GM19239 (cell line): ENCODE measurements around the gene EMILIN2.

Experiments used
- DNase-seq: peaks from one replicate; pipeline ENCODE4 v3.0.0; 2011; ENCODE audit warnings: low spot score; ENCODE audit not compliant: insufficient read length
- FAIRE-seq: peaks from 2 replicates; lab custom pipeline; 2011; peaks lifted over from hg19 to GRCh38; lab: Jason Lieb, UNC

The EMILIN2 gene

DNA sequence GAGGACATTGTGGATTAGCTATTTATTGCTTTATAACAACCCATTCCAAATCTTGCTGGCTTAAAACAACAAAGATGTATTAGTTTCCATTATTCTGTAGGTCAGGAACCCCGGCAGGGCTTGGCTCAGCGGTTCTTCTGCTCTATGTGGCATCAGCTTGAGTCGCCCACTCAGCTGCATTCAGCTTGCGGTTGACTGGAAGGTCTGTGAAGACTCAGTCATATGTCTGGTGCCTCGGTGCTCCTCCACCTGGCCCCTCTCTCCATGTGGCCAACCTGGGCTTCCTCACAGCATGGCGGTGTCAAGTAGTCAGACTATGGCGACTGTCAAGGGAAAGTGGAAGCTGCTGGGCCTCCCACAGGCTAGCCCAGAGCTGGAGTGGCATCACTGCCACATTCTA is 48.6 kb downstream of the EMILIN2 start:
- FAIRE-seq = no peak
- DNase-seq = no peak

DNA sequence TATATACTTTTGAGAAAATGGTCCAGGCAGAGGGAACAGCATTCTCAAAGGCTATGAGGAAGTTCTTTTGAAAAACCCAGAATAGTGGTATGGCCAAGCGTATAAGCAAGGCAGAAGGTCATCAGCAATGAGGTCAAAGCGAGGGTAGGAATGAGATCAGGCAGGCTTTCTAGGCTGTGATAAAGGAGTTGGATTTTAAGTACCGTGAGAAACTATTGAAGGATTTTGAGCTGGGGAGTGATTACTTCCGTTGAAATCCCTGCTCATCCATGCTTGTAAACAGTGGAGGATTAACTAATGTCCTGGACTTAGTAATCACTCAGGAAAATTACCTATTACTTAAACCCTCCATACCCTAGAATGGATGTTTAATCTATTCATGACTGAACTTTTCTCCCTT is 50.2 kb downstream of the EMILIN2 start:
- FAIRE-seq = no peak
- no peak for DNase-seq

DNA sequence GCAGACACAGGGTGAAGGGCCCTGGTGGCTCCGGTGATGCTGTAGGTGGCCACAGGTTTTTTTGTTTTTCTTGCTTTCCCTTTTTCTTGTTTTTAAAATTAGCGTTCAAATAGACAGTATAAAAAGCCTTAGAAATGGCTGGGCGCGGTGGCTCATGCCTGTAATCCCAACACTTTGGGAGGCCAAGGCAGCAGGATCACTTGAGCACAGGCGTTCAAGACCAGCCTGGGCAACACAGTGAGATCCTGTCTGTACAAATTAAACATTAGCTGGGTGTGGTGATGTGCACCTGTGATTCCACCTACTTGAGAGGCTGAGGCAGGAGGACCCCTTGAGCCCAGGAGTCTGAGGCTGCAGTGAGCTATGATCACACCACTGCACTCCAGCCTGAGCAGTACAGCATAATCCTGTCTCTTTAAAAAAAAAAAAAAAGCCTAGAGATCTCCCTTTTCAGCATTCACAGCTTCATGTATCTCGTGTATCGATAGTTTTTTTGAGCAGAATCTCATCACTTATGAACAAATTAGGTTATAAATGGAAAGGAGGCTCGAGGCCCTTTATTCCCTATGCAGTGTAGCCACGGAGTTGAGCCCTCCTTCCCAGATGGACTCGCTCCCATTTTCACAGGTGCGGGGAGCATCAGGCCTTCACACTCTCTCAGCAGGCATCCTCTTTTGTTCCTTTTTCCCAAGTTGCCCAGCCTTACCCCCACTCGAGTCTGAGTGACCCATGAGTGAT is 50.8 kb downstream of the EMILIN2 start:
- FAIRE-seq (no peak), DNase-seq (no peak)

DNA sequence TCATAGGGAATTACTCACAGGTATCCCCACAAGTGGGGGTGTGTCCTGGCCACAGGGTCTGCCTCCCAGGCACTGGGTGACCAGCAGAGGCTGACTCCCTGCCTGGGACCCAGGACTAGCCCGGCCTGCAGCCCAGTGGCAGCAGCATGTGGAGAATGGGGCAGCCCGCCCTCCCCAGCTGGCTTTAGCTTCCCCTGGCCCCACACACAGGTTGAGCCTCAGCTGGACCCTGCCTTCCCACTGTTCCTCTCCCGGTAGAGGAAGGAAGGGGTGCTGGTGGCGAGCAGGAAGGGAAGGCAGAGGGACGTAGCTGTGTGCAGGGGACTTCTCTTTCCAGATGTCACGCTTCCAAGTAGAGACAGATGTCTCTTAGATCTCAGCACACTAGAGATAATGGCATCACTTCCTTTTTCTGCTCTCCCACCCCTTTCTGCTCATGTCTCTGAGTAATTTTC is 51.4 kb downstream of the EMILIN2 start:
- FAIRE-seq (no peak), DNase-seq (no peak)

DNA sequence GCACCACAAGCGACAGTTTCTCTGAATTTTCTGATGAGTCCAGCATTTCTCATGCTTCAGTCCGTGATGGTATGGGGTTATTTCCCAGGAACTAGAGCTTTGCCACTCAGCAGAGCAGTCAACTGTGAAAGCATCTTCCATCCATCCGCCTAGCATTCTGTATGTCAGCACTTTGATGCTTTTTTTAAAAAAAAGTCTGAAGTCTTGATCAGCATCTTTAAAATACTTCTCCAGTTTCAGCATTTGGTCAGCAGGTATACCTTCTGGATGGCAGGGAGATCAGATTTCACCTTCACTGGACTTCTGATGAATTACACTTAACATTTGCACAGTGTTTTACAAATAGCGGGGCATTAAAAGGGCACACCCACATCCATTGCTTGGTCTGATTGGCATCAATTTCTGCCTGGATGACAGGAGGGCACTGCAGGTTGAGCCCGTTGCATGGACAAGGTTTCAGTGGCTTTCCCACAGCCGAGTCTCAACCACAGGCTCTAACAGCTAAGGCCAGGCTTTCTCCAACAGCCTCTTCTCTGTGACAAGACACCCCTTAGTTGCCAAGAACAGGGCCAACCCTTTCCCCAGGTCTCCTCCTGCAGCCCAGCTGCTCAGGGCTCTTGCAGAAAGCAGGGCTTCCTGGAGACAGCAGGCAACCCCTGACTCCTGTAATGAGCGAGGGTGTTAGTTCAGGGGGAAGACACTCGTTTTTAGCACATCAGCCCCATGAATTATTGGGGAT is 54.0 kb downstream of the EMILIN2 start:
- DNase-seq (no peak), FAIRE-seq (no peak)

DNA sequence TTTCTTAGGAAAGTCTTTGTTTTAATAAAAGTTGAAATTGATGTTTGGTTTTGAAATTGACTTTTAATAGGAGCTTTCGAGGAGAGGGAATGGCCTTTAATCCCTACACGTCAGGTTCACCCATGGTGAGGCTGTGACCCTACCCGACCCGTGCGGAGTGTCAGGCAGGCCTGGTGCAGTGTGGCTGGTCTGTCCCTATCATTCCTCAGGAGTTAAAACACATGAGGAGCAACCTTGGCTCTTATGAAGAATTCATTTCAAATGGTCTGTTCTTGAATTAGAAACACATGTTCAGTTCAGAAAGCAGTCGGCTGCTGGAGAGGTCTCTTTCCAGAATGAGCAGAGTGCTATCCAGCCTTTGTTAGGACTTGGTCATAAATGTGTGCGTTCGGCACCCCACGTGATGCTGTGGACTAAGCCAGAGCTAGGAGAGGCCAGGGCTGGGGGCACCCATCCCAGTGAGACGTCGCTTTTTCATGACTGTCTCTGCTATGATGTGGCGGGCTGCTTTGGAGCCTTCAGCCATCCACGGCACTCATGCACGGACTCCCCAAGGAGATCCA is 54.7 kb downstream of the EMILIN2 start:
- FAIRE-seq (no peak), DNase-seq (no peak)

DNA sequence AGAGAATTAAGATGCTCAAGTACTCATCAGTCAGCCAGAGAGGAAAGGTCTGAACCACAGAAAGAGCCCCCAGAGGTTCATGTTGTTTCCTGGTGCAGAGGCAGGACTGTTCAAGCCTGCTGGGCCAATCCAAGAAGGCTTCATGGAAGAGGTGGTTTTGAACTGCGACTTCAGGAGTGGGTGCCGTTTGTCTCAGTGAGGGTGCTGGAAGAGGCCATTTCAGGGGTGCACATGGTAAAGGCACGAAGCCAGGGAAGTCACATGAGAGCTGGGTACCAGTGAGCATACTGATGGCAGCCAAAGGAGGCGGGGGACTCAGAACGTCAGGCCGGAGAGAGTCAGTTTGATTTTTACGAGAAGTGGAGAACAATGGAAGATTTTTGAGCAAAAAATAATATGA is 55.5 kb downstream of the EMILIN2 start:
- no peak for FAIRE-seq
- DNase-seq = no peak

DNA sequence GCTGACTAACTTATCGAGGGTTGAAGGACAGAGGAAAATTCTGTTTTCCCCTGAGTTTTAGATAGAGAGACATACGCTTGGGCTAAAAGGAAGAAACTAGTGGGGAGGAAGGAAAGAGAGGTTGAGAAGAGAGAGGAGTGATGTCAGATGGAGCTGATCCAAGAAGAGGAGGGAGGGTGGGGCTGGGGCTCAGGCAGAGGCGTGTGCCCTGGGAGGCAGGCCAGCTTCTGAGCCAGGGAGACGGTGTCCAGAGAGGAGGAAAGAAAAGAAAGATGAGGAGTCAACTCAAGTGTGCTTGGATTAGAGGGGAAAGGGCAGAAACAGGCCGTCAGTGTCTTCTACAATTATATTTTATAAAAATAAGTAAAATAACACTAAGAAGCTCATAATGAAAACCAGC is 56.2 kb downstream of the EMILIN2 start:
- DNase-seq = no peak
- no peak for FAIRE-seq

DNA sequence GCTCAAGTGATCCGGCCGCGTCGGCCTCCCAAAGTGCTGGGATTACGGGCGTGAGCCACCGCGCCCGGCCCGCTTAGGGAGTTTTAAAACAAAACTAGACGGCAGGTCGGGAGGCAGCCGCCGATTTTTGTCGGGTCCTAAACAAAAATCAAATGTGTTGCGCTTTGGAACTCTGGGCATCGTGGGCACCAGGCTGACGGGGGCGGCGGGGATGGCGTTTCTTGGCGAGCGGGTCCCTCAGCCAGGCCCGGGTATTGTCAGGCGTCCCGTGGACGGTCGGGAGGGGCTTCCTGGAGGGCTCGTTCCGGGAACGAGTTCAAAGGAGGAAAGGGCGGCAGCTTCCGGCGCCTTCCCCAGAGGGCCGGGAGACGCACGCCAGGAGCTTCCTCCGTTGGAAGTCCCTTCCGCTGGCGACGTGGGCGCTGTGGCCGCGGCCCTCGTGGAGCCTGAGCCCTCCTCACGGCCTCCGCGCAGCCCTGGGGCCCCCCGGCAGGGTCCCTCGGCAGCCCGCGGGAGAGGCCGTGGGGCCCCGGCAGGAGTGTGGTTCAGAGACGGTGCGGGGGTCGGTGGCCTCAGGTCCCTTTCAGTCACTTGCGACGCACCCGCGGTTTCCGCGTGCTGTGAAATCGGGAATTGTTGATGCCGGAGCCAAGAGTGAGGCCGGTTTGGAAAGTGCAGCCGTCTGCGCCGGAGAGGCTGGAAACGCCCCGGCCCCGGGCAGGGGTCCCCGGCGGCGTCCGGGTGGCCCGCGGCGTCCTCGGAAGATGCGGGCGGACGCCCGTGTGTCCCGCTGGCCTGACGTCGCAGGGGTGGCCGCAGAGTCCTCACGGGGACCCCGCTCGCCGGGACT is 59.3 kb downstream of the EMILIN2 start:
- peak; percentile 48 for FAIRE-seq
- peak; percentile 59 for DNase-seq

DNA sequence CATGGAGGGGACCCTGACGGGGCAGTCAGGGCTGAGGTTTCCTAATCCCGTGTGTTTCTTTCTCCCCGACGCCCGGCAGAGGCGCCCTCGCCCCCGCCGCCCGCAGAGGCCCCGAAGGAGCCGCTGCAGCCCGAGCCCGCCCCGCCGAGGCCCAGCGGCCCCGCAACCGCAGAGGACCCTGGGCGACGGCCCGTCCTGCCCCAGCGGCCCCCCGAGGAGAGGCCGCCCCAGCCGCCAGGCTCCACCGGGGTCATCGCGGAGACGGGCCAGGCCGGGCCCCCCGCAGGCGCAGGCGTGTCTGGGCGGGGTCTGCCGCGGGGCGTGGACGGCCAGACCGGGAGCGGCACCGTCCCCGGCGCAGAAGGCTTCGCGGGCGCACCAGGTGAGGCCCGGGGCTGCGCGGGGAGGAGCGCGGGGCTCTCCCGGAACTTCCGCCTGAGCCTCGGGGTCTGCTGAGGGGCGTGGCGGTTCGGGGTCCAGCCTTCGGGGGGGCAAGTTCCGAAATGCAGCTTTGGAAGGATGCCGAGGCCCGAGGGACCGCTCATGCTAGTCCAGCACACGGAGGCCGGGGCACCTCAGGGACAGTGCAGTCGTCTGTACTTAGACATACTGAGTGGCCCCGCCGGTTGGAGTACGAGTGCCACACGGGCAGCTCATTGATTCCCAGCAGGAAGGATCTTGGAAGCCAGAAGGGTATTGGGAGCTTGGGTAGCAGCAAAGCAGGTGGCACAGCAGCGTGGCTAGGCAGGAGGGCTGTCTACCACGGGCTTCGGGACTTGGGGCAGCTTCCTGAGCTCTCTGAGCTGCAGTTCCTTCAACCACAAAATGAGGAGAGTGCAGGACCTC is 60.1 kb downstream of the EMILIN2 start:
- no peak for FAIRE-seq
- DNase-seq = peak; percentile 82

DNA sequence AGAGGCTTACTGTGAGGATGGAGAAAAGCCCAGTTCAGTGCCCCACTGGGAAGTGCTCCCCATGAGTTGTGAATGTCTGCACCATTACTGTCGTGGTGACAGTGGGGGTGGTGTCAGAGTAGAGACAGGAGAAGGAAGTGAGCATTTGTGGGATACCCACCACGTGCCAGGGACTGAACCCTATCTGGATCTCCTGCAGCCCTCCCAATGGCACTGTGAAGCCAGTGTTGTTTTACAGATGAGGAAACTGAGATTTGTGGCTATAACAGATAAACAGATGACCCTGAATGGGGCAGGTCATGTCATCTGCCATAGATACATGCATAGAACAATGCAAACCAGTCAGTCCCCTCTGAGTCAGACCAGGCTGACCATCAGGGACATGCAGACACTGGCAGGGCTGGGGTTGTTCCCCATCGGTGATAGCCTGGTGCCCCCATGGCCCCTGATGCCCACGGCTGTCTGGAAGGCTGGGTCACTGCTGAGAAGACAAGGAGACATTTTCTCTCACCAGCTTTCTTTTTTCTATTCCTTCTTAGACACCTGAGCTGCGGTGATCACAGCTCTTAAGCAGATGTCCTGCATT is 60.8 kb downstream of the EMILIN2 start:
- FAIRE-seq (peak; percentile 62), DNase-seq (no peak)

DNA sequence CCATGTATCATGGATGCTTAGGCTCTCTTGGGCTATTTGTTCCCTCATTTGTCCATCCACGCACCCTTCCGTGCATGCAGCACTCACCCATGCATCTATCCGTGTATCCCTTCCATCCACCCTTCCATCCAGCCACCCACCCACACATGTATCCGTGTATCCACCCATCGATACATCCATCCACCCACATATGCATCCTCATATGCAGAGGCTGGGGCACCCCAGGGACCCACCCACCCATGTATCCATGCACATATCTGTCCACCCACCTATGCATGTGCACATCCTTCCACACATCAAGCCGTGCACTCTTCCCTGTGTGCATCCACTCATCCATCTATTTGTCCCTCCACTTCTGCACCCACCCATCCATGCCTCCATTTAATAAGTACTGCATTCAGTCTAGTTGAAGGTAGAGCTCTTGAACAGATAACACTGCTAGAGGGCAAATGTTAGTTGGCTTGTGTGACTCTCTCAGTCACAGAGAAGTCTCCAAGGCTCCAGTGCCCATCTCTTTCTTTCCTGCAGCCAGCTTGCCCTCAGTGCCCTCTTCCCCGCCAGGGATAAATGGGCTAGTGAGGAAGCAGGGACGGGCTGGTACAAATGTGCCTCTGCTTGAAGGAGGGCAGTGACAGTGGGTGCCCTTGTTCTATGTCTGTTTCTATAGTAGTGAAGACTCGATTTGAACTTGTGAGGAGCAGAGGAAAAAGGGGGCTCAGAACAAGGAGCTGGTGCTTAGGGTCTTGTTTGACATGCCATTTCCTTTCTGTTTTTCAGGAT is 61.5 kb downstream of the EMILIN2 start:
- DNase-seq (no peak), FAIRE-seq (no peak)

DNA sequence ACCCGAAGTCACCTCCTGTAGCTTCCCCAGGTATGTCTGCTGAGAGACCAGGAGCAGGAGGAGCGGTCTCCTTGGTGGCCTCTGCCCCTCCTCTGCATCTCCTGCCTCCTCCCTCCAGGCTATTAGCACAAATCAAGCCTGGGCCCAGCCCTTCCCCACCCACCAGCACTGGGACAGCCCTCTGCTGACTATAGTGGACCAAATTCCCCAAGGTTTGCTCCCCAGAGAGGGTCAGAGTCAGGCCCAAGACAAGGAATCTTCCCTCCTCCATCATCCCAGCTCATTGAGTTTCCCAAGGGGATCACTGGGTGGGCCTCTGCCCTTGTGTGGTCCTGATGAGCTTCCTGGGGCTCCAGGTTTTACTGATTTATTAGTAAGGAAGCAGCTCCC is 62.1 kb downstream of the EMILIN2 start:
- DNase-seq (no peak), FAIRE-seq (no peak)

DNA sequence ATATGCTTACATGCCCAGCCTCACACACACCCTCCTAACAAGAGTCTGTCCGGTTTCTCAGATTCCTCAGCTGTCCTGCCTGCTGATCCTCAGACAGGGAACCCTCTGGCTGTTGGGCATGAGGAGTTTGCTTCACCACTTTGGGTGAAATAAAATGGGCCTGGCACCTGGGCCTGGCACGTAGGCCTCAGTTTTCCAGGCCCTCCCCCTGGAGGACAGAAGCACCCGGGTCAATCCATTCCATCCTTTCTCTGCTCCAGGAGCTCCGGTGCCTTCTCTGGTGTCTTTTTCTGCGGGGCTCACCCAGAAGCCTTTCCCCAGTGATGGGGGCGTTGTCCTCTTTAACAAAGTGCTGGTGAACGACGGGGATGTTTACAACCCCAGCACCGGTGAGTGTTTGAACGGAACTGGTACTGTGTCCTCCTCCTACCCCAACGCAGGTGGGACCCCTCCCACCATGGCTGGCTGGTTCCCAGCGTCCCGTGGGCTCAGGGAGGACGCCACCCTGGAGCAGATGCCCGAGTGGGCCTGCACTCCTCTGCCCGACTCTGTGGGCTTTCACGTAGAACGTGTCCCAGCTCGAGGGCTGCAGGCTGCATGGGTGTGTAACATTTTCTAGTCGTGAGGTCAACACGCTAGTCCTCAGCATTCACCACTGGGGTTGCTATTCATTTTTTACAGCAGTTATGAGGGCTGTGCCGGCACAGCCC is 62.8 kb downstream of the EMILIN2 start:
- no peak for DNase-seq
- FAIRE-seq = no peak

DNA sequence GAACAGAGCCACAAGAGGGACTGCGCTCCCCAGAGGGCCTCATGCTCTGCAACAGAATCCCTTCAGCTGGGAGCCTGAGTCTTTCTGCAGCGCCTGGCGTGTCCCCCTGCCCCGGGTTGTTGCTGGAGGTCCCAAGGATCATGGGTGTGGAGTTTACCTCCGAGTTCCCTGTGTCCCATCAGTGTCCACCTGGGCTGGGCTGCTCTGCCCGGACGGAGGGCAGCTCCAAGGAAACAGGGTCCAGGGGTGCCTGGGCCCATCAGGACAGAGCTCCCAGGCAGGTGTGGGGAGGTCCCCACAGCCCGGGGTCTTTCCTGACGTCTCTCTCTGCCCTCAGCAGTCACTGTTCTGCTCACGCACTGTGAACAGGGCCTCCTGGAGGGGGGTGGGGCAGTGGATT is 63.5 kb downstream of the EMILIN2 start:
- DNase-seq (no peak), FAIRE-seq (no peak)

DNA sequence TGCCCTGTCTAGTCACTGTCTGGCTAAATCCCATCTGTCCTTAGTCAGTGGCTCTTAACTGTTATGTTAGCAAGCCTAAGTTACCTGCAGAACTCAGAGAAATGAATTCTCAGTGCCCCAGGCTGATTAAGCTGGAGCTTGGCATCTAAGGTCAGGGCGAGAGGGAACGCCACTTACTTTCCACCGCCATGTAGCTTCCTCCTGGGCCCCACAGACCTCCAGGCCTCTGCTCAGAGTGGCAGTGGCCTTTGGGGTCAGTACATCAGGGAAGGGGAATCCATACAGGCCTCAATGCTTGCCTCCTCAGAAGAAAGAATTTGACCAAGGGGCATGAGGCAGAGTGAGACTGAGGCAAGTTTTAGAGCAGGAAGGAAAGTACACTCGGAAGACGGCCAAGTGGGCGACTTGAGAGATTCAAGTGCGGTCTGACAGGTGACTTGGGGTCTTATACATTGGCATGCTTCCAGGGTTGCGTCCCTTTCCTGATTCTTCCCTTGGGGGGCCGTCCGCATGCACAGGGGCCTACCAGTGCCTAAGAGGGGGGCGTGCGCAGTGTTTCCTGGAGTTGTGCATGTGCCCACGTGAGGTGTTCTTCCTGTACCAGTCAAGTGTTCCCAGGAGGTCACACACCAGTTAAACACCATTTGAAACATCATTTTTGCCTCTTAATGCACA is 64.1 kb downstream of the EMILIN2 start:
- DNase-seq = no peak

DNA sequence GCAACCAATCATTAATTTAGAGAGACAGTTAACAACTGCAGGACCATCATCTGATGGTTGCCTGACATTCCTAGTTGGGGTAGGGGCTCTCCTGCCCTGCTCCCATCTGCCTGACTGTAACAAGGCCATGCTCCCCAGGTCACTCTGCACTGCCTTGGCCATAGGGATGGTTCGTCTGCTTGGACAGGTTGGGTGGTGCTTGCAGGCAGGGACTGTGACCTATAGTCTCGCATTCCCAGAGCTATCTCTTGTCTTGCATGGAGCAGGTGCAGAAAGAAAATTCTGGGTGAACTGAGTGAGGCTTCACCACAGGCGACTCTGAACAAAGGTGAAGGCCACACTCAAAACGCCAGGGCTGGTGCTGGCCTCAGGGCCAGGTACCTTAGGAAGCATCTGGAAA is 64.7 kb downstream of the EMILIN2 start:
- DNase-seq = no peak
- no peak for FAIRE-seq

More for the DNA sequence above, 64.1 kb downstream of the EMILIN2 start:
- FAIRE-seq = no peak
